ENCODE results near the gene COL9A1. TPM values are rescaled to one million over a fixed set of nuclear protein-coding genes. Genes with fewer than 3 reads are reported as not detected.

COL9A1 gene
- total and polyA plus RNA-seq, 4 donors, result 0.02 to 1.7 (median 0.06) TPM; not detected in 1

- Histone ChIP-seq H3K36me3 (ENCODE audit: control insufficient read depth in 4 of 4, insufficient read depth in 4 of 4, low read length in 4 of 4) (peaks cover 0 to 3% (median 0%) of the 10 kb centered on the region in 4 donors), H3K9ac (ENCODE audit: insufficient read depth in 1 of 2, low read length in 2 of 2) (no peak overlapping the region), H3K4me1 (ENCODE audit: control insufficient read depth in 5 of 5, insufficient read depth in 5 of 5, low read length in 5 of 5) (no peaks in the 10 kb centered on the region), H3K4me3 (no peak overlapping the region), H3K27me3 (ENCODE audit: control insufficient read depth in 3 of 3, insufficient read depth in 3 of 3, low read length in 2 of 3) (no peaks in the 10 kb centered on the region), H3K27ac (ENCODE audit: low read depth in 1 of 2, low read length in 1 of 2) (no peak overlapping the region), H3K9me3 (ENCODE audit: control insufficient read depth in 4 of 4, insufficient read depth in 3 of 4, low read length in 3 of 4) (no peaks in the 10 kb centered on the region)
- no peak for ATAC-seq (ENCODE audit: insufficient read depth, low FRiP score)
- DNase-seq, result no peak
- WGBS, 2 donors, result 74 to 83% methylated on average over 3 of the region's 3 CpGs
- TF ChIP-seq CTCF (IDR thresholded peaks at IDR 0.05; ENCODE audit: control extremely low read depth, extremely low read depth), result no peak
Observed at GRCh38 chr6:70176842-70177550, 125.9 kb downstream of the COL9A1 start.

GRCh38 chr6:70175770-70176169, 127.1 kb downstream of the COL9A1 start:
- no peak for ATAC-seq (ENCODE audit: insufficient read depth, low FRiP score)
- Histone ChIP-seq H3K4me3 (no peak overlapping the region), H3K27me3 (ENCODE audit: control insufficient read depth in 3 of 3, insufficient read depth in 3 of 3, low read length in 2 of 3) (no peaks in the 10 kb centered on the region), H3K36me3 (ENCODE audit: control insufficient read depth in 4 of 4, insufficient read depth in 4 of 4, low read length in 4 of 4) (peaks cover 0 to 3% (median 0%) of the 10 kb centered on the region in 4 donors), H3K9ac (ENCODE audit: insufficient read depth in 1 of 2, low read length in 2 of 2) (no peak overlapping the region), H3K4me1 (ENCODE audit: control insufficient read depth in 5 of 5, insufficient read depth in 5 of 5, low read length in 5 of 5) (peaks cover 0 to 9% (median 0%) of the 10 kb centered on the region in 5 donors), H3K9me3 (ENCODE audit: control insufficient read depth in 4 of 4, insufficient read depth in 3 of 4, low read length in 3 of 4) (no peaks in the 10 kb centered on the region), H3K27ac (ENCODE audit: low read depth in 1 of 2, low read length in 1 of 2) (no peak overlapping the region)
- no peak for TF ChIP-seq CTCF (IDR thresholded peaks at IDR 0.05; ENCODE audit: control extremely low read depth, extremely low read depth)
- DNase-seq, result no peak
- 84 to 86% methylated on average over 2 of the region's 2 CpGs for WGBS, 2 donors

DNA sequence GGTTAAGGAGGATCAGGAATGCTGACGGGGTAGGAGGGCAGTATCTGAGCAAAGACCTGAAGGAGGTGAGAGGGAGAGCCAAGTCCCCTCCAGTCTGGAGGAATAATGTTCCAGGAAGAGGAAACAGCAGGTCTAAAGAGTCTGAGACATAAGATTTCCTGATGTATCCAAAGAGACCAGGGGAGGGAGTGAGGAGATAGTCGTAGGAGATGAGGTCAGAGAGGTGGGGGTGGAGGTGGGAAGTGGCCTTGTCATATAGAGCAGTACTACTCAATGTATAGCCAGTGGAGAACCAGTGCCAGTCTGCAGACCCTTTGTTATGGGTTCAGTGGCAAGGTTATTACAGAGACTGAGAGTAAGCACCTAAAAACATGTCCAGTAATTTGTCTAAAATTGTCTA, 130.6 kb downstream of the COL9A1 start:
- no peak for TF ChIP-seq CTCF (IDR thresholded peaks at IDR 0.05; ENCODE audit: control extremely low read depth, extremely low read depth)
- H3K27me3 ChIP-seq (ENCODE audit: control insufficient read depth in 3 of 3, insufficient read depth in 3 of 3, low read length in 2 of 3), result peaks cover 0 to 1% (median 0%) of the 10 kb centered on the region in 3 donors
- H3K4me3 ChIP-seq, result no peak overlapping the region
- H3K9me3 ChIP-seq (ENCODE audit: control insufficient read depth in 4 of 4, insufficient read depth in 3 of 4, low read length in 3 of 4), result no peaks in the 10 kb centered on the region
- DNase-seq, result no peak
- ATAC-seq (ENCODE audit: insufficient read depth, low FRiP score), result no peak
- H3K27ac ChIP-seq (ENCODE audit: low read depth in 1 of 2, low read length in 1 of 2), result no peak overlapping the region
- WGBS, 2 donors, result 41 to 60% methylated on average over 2 of the region's 2 CpGs
- H3K36me3 ChIP-seq (ENCODE audit: control insufficient read depth in 4 of 4, insufficient read depth in 4 of 4, low read length in 4 of 4), result no peaks in the 10 kb centered on the region
- no peak overlapping the region for H3K9ac ChIP-seq (ENCODE audit: insufficient read depth in 1 of 2, low read length in 2 of 2)
- peaks cover 0 to 9% (median 0%) of the 10 kb centered on the region in 5 donors for H3K4me1 ChIP-seq (ENCODE audit: control insufficient read depth in 5 of 5, insufficient read depth in 5 of 5, low read length in 5 of 5)

Data from lung (tissue), 12 donors.